Fibroblast of mammary gland (primary cell): ENCODE data around the gene TMCC2.

Experiments used
- DNase-seq: peaks from one replicate; pipeline ENCODE4 v3.0.0-alpha.2; 2010; ENCODE audit warnings: low read depth
- H3K4me3 ChIP-seq: 2 replicates; pipeline ENCODE4 v1.5.1; 2011; ENCODE audit warnings: low read depth, mild to moderate bottlenecking, low read length, moderate library complexity; ENCODE audit not compliant: control insufficient read depth
- CTCF ChIP-seq: conservative IDR thresholded peaks from 2 replicates; pipeline ENCODE4 v1.5.1; 2011; ENCODE audit warnings: low read depth, low read length, inconsistent platforms; ENCODE audit not compliant: control insufficient read depth, insufficient read depth

The TMCC2 gene

GRCh38 chr1:205246351-205247119, 18.8 kb downstream of the TMCC2 start:
- H3K4me3 ChIP-seq: no peak overlapping the region
- DNase-seq: no peak
- TF ChIP-seq CTCF: no peak

GRCh38 chr1:205247130-205247921, 19.6 kb downstream of the TMCC2 start:
- TF ChIP-seq CTCF: no peak
- H3K4me3 ChIP-seq: no peak overlapping the region
- DNase-seq: no peak

- no peak for DNase-seq
- H3K4me3 ChIP-seq: no peak overlapping the region
- TF ChIP-seq CTCF: no peak
These were observed 21.3 kb downstream of the TMCC2 start for GRCh38 chr1:205248793-205249601.

GRCh38 chr1:205249651-205250050, 21.9 kb downstream of the TMCC2 start:
- no peak for DNase-seq
- H3K4me3 ChIP-seq: no peak overlapping the region
- TF ChIP-seq CTCF: no peak

- no peak overlapping the region for H3K4me3 ChIP-seq
- DNase-seq: no peak
- no peak for TF ChIP-seq CTCF
These were observed 23.0 kb downstream of the TMCC2 start for GRCh38 chr1:205250699-205251098.

GRCh38 chr1:205251576-205251975, 23.8 kb downstream of the TMCC2 start:
- no peak for DNase-seq
- TF ChIP-seq CTCF: no peak

More at GRCh38 chr1:205251576-205251975, 23.8 kb downstream of the TMCC2 start:
- H3K4me3 ChIP-seq: no peak overlapping the region
